ENCODE measurements around the gene DBI. TPM values are rescaled to one million over a fixed set of nuclear protein-coding genes. Genes with fewer than 3 reads are reported as not detected.

Gene DBI
- total and polyA plus RNA-seq, 2 of the 13 experiments (the other 11 are each of a cell fraction or from before 2014, with no cell fraction given): 330 to 659 TPM

- TF ChIP-seq TFE3 (CRISPR knock-in tag; IDR thresholded peaks at IDR 0.05): peak; percentile 48; the same call in 1 of the 2 replicates
These were observed 42.7 kb downstream of the DBI start (continued) for GRCh38 chr2:119409506-119409905.

GRCh38 chr2:119414894-119415293 lies 48.1 kb downstream of the DBI start:
- intact Hi-C loops (cut with micrococcal nuclease; ENCODE audit: unreplicated experiment): no loop called here
- POLR2A ChIA-PET: no interaction called here
- Histone ChIP-seq H3K9ac (ENCODE audit: insufficient read depth, low read depth, low read length) (no peak overlapping the region), H3K79me2 (ENCODE audit: insufficient read depth, low read length) (no peaks in the 10 kb centered on the region), H2AFZ (ENCODE audit: low read length) (no peak overlapping the region), H3K36me3 (replicated peaks in 1 of 2; ENCODE audit: control insufficient read depth in 1 of 2, insufficient read depth in 2 of 2, low read length in 2 of 2) (no peaks in the 10 kb centered on the region), H3K27me3 (ENCODE audit: control insufficient read depth in 1 of 2, insufficient read depth in 2 of 2, low read length in 2 of 2) (no peaks in the 10 kb centered on the region), H3K4me1 (ENCODE audit: insufficient read depth, low read length) (peaks cover 40% of the 10 kb centered on the region), H3K4me3 (replicated peaks in 1 of 3; ENCODE audit: insufficient read depth in 1 of 3, low read depth in 2 of 3, low read length in 3 of 3) (no peak overlapping the region), H3K27ac (ENCODE audit: extremely low read length, insufficient read depth, low read length) (no peak overlapping the region), H3K4me2 (ENCODE audit: low read depth, low read length) (no peak overlapping the region), H4K20me1 (ENCODE audit: insufficient read depth, low read length) (no peaks in the 10 kb centered on the region), H3K9me3 (ENCODE audit: low read length) (no peaks in the 10 kb centered on the region)
- no TSS peak for BruUV-seq (replicated peaks)
- in situ Hi-C loops (cut with HindIII; ENCODE audit: extremely low pct_ligation_motif_present, low pct_unique_long_range_greater_than_20kb): no loop called here
- no peak for FAIRE-seq
- ATAC-seq: no peak
- WGBS (ENCODE audit: low lambda C conversion rate): 68% methylated on average over 3 of the region's 3 CpGs
- DNase-seq (ENCODE audit: low spot score): no peak
- CTCF ChIA-PET (ENCODE audit: low intra/inter-chr PET ratio, low total read pairs): no interaction called here
- no peak for TF ChIP-seq TIGD3 (CRISPR knock-in tag; IDR thresholded peaks at IDR 0.05; ENCODE audit: borderline replicate concordance)
- no peak for TF ChIP-seq ZSCAN5A (CRISPR knock-in tag; IDR thresholded peaks at IDR 0.05; ENCODE audit: borderline replicate concordance)
- no peak for TF ChIP-seq ZSCAN22 (CRISPR knock-in tag; IDR thresholded peaks at IDR 0.05)
- TF ChIP-seq KLF9 (CRISPR knock-in tag; IDR thresholded peaks at IDR 0.05; ENCODE audit: low read depth): no peak
- TF ChIP-seq ZBTB33 (CRISPR knock-in tag; IDR thresholded peaks at IDR 0.05): no peak

Measured in HepG2 (cell line).